Liver (tissue), 3 donors: ENCODE results near the gene KRT80.

Experiments used
- GABPA ChIP-seq, 2 donors: IDR thresholded peaks in 1 of 2; conservative IDR thresholded peaks in 1 of 2; 2 replicates each; pipeline ENCODE4 v1.6.1; 2016; ENCODE audit warnings: antibody characterized with exemption in 2 of 2, mild to moderate bottlenecking in 1 of 2, moderate library complexity in 1 of 2
- SP1 ChIP-seq: IDR thresholded peaks from 2 replicates; pipeline ENCODE4 v1.6.1; 2018; ENCODE audit warnings: antibody characterized with exemption, mild to moderate bottlenecking
- TF ChIP-seq, protein P1 (sequence below): fragments of 150-350 bp; IDR thresholded peaks from 2 replicates; pipeline ENCODE4 v1.5.1; 2017; ENCODE audit warnings: improper control_type of control experiment, low read depth, low read length; ENCODE audit not compliant: missing input control
- donor health status: healthy.
- donor health status: healthy.

- TF ChIP-seq, protein P1, sequence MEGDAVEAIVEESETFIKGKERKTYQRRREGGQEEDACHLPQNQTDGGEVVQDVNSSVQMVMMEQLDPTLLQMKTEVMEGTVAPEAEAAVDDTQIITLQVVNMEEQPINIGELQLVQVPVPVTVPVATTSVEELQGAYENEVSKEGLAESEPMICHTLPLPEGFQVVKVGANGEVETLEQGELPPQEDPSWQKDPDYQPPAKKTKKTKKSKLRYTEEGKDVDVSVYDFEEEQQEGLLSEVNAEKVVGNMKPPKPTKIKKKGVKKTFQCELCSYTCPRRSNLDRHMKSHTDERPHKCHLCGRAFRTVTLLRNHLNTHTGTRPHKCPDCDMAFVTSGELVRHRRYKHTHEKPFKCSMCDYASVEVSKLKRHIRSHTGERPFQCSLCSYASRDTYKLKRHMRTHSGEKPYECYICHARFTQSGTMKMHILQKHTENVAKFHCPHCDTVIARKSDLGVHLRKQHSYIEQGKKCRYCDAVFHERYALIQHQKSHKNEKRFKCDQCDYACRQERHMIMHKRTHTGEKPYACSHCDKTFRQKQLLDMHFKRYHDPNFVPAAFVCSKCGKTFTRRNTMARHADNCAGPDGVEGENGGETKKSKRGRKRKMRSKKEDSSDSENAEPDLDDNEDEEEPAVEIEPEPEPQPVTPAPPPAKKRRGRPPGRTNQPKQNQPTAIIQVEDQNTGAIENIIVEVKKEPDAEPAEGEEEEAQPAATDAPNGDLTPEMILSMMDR, result no peak
- no peak for TF ChIP-seq GABPA (IDR thresholded peaks at IDR 0.05 in 1 of 2, conservative IDR thresholded peaks at IDR 0.05 in 1 of 2)
- TF ChIP-seq SP1, result no peak
Measured at GRCh38 chr12:52218001-52218400, 26.2 kb upstream of the KRT80 start.
